Measurements from ENCODE around the gene GLTP. TPM values are rescaled to one million over a fixed set of nuclear protein-coding genes. Genes with fewer than 3 reads are reported as not detected.
"Not testable (repeated sequence)": the region's sequence is repeated elsewhere in the genome, so short reads cannot be mapped to it uniquely, and the experiment has no call there.

The GLTP gene, protein sequence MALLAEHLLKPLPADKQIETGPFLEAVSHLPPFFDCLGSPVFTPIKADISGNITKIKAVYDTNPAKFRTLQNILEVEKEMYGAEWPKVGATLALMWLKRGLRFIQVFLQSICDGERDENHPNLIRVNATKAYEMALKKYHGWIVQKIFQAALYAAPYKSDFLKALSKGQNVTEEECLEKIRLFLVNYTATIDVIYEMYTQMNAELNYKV
- total RNA-seq, result 23.8 to 25.7 TPM (median 24.3 TPM) in 3 replicates

DNA sequence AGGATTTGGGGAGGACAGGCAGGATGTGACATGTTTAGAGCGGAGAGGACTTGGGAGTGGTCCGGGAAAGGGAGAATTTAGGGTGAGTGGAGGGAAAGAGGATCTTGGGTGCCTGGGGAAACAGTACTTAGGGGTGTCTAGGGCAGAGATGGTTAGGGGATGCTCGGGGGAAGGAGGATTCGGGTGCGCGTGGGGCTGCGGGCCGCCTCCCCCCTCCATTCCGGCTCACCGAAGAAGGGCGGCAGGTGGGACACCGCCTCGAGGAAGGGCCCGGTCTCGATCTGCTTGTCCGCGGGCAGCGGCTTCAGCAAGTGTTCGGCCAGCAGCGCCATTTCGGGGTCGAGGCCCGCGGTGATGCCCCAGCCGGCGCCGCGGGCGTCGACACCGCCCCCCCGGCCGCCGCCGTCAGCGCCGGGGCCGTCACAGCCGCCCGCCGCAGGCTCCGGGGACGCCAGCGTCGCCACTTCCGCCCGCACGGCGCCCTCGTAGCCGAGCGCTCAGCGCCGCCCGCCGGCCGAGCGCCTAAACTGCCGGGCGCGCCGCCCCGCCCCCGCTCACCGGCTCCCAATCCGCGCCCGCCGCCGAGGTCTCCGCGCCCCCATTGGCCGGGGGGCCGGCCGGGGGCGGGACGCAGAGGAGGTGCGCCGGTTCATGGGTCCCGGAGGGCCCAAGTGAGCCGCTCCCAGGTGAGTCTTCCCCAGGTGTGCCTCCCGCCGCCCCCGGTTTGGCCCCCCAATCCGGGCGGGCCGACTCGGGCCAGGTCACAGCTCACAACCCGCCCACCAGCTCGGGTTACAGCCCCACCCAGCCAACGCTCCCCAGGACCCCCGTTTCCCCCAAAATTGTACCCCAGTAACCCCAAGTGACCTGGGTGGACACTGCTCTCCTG, at the start of gene GLTP:
Gene GLTP, minus strand, starts transcription at position 499 of the 889 bp plus-strand sequence. Its CDS starts 167 bp downstream, at position 332.
- TF ChIP-seq, protein P1, sequence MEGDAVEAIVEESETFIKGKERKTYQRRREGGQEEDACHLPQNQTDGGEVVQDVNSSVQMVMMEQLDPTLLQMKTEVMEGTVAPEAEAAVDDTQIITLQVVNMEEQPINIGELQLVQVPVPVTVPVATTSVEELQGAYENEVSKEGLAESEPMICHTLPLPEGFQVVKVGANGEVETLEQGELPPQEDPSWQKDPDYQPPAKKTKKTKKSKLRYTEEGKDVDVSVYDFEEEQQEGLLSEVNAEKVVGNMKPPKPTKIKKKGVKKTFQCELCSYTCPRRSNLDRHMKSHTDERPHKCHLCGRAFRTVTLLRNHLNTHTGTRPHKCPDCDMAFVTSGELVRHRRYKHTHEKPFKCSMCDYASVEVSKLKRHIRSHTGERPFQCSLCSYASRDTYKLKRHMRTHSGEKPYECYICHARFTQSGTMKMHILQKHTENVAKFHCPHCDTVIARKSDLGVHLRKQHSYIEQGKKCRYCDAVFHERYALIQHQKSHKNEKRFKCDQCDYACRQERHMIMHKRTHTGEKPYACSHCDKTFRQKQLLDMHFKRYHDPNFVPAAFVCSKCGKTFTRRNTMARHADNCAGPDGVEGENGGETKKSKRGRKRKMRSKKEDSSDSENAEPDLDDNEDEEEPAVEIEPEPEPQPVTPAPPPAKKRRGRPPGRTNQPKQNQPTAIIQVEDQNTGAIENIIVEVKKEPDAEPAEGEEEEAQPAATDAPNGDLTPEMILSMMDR (IDR thresholded peaks at IDR 0.05; ENCODE audit: unreplicated experiment), result peak; percentile 23
- peaks cover 23% of the 10 kb centered on the region for H3K27me3 Mint-ChIP-seq (ENCODE audit: low read depth)
- DNase-seq (ENCODE audit: low spot score in 2 of 2, unreplicated experiment in 2 of 2), result peak; percentile 82 to 90
- peak within 1 kb of the TSS; percentile 96 for H3K4me3 Mint-ChIP-seq
- H3K4me1 Mint-ChIP-seq, result peaks cover 36% of the 10 kb centered on the region
- H3K9me3 Mint-ChIP-seq, result no peaks in the 10 kb centered on the region
- H3K27ac Mint-ChIP-seq, result peak within 1 kb of the TSS; percentile 89
- H3K36me3 Mint-ChIP-seq, result no peaks in the 10 kb centered on the region

DNA sequence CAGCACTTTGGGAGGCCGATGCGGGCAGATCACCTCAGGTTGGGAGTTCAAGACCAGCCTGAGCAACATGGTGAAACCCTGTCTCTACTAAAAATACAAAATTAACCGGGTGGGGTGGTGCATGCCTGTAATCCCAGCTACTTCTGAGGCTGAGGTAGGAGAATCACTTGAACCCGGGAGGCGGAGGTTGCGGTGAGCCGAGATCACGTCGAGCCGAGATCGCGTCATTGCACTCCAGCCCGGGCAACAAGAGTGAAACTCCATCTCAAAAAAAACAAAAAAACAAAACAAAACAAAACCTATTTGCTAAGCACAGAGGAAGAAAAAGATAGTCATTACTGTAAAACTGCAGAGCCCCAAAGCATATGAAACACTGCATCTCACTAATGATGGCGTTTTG, 49.0 kb upstream of the GLTP start:
- H3K9me3 Mint-ChIP-seq; H3K4me3 Mint-ChIP-seq; DNase-seq (ENCODE audit: low spot score in 2 of 2, unreplicated experiment in 2 of 2); H3K27me3 Mint-ChIP-seq (ENCODE audit: low read depth); H3K4me1 Mint-ChIP-seq; H3K27ac Mint-ChIP-seq: not testable (repeated sequence)
- peaks cover 28% of the 10 kb centered on the region for H3K36me3 Mint-ChIP-seq

DNA sequence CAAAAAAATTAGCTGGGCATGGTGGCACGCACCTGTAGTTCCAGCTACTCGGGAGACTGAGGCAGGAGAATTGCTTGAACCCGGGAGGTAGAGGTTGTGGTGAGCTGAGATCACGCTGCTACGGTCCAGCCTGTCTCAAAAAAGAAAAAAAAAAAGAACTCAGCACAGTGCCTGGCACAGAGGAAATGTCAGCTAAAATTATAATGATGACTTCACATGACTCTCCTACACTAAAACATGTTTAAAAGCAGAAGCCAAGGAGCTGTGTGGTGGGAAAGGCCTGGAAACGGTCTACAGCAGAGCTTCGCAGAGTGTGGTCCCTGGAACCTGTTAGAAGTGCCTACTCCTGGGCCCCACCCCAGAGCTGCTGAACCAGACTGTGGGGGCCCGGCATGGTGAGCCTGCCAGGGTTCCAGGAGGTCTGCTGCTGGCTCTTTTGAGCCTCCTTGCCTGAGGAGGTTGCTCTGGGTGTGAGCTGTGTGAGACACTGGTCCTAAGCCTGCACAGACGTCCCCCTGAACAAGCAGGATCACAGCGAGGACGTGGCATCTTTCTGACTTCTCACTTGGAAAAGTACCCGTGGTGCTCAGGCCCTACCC, 47.8 kb upstream of the GLTP start:
- DNase-seq (ENCODE audit: low spot score in 2 of 2, unreplicated experiment in 2 of 2), result no peak
- no peak overlapping the region for H3K4me3 Mint-ChIP-seq
- no peaks in the 10 kb centered on the region for H3K4me1 Mint-ChIP-seq
- no peaks in the 10 kb centered on the region for H3K9me3 Mint-ChIP-seq
- H3K27me3 Mint-ChIP-seq (ENCODE audit: low read depth), result no peaks in the 10 kb centered on the region
- H3K36me3 Mint-ChIP-seq, result peaks cover 22% of the 10 kb centered on the region
- H3K27ac Mint-ChIP-seq, result no peak overlapping the region
- TF ChIP-seq, protein P1 (IDR thresholded peaks at IDR 0.05; ENCODE audit: unreplicated experiment), result no peak

DNA sequence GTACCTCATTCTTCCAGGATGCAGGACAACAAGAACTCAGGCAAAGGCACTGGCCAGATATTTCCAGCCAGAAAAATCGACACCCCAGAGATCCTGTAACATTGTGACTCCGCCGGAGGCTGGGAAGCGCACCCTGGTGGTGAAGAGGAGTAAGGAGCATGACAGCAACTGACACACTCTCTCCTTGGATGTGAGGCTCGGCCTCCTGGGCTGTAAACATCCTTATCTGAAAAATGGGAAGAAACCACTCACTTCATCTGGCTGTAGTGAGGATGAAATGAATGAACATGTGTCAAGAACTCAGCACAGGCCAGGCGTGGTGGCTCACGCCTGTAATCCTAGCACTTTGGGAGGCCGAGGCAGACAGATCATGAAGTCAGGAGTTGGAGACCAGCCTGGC, 47.3 kb upstream of the GLTP start:
- H3K36me3 Mint-ChIP-seq, result peaks cover 17% of the 10 kb centered on the region
- no peak for DNase-seq (ENCODE audit: low spot score in 2 of 2, unreplicated experiment in 2 of 2)
- H3K4me1 Mint-ChIP-seq, result no peaks in the 10 kb centered on the region
- H3K4me3 Mint-ChIP-seq, result no peak overlapping the region
- TF ChIP-seq, protein P1 (IDR thresholded peaks at IDR 0.05; ENCODE audit: unreplicated experiment), result peak; percentile 45
- H3K27me3 Mint-ChIP-seq (ENCODE audit: low read depth), result no peaks in the 10 kb centered on the region
- no peak overlapping the region for H3K27ac Mint-ChIP-seq
- H3K9me3 Mint-ChIP-seq, result no peaks in the 10 kb centered on the region

DNA sequence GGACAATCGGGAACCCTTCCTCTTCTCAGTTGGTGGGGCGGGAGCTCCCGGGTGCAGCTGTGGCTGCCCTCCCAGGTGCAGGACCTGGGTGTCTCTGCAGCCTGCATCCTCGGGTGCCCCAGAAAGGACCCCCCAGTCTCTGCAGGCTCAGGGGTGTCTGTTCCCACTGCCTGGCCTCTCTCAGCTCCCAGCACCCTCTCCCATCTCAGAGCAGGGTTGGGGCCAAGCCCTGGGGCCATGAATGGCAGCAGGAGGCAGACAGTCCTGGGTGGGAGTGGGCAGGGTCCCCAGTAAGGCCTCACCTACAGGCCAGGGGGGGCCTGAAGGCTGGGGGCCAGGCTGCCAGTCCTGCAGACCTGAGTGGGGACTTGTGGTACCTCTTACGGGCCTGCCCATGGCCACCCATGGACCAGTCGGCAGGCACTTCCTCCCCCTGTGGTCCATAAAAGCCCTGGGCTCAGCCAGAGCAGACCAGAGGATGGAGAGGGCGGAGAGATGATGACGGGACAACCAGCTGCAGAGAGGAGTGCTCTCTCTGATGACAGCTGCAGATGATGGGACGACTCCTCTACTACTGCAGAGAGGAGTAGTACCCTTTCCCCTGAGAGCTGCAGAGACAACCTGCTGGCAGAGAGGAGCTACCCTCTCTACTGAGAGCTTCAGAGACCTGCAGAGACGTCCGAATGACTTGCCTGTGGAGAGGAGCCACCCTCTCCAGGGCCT, 46.3 kb upstream of the GLTP start:
- TF ChIP-seq, protein P1 (IDR thresholded peaks at IDR 0.05; ENCODE audit: unreplicated experiment), result no peak
- DNase-seq (ENCODE audit: low spot score in 2 of 2, unreplicated experiment in 2 of 2), result no peak
- no peak overlapping the region for H3K27ac Mint-ChIP-seq
- H3K9me3 Mint-ChIP-seq, result no peaks in the 10 kb centered on the region
- H3K4me1 Mint-ChIP-seq, result no peaks in the 10 kb centered on the region
- no peaks in the 10 kb centered on the region for H3K27me3 Mint-ChIP-seq (ENCODE audit: low read depth)
- H3K36me3 Mint-ChIP-seq, result peaks cover 8% of the 10 kb centered on the region
- H3K4me3 Mint-ChIP-seq, result no peak overlapping the region
